Endothelial cell of umbilical vein (primary cell): ENCODE results near the gene ALDH4A1. TPM values are rescaled to one million over a fixed set of nuclear protein-coding genes. Genes with fewer than 3 reads are reported as not detected.

Source experiments
- BruUV-seq: library from RNA; stranded (reverse); fragments of 400-500 nt; replicated peaks from 2 replicates; lab custom pipeline; 2021; lab: Mats Ljungman, UMichigan
- CTCF ChIA-PET: fragments of 300-600, 350-600 bp; sonication (Branson Sonifier 250); formaldehyde crosslinking; loops from one replicate; lab custom pipeline; 2021; ENCODE audit warnings: antibody characterized with exemption, inconsistent platforms; lab: Charles Lee
- POLR2A ChIA-PET: fragments of 300-600, 350-600 bp; sonication (Branson Sonifier 250); formaldehyde crosslinking; loops from one replicate; lab custom pipeline; 2021; ENCODE audit warnings: antibody characterized with exemption, inconsistent platforms; lab: Charles Lee
- DNase-seq: peaks from one replicate; pipeline ENCODE4 v3.0.0-alpha.2; 2011; ENCODE audit warnings: low read depth, low spot score
- FAIRE-seq: peaks from 2 replicates; lab custom pipeline; 2011; peaks lifted over from hg19 to GRCh38; lab: Jason Lieb, UNC
- H2AFZ ChIP-seq: 2 replicates; pipeline ENCODE4 v1.6.0; 2012; ENCODE audit warnings: low read depth, low read length, control low read depth, inconsistent platforms
- H3K27ac ChIP-seq: 2 replicates; pipeline ENCODE4 v1.5.1; 2011; ENCODE audit warnings: low read depth, mild to moderate bottlenecking, control low read depth, low read length, moderate library complexity; ENCODE audit not compliant: insufficient read depth
- H3K27me3 ChIP-seq, 2 experiments: 2 replicates each; pipeline versions ENCODE4 v1.6.0 to v1.6.1; 2011; ENCODE audit warnings: low read length in 2 of 2, mixed read lengths in 1 of 2; ENCODE audit not compliant: control insufficient read depth in 2 of 2, insufficient read depth in 2 of 2
- H3K36me3 ChIP-seq, 2 experiments: 2 replicates in 1 of 2; 3 replicates in 1 of 2; pipeline ENCODE4 v1.5.1; 2011; ENCODE audit warnings: low read length in 2 of 2, mild to moderate bottlenecking in 1 of 2, moderate library complexity in 1 of 2; ENCODE audit not compliant: control insufficient read depth in 2 of 2, insufficient read depth in 2 of 2; ENCODE audit errors: extremely low read depth in 1 of 2
- H3K4me1 ChIP-seq: 3 replicates; pipeline ENCODE4 v1.5.1; 2011; ENCODE audit warnings: mild to moderate bottlenecking, low read length; ENCODE audit not compliant: control insufficient read depth, insufficient read depth; ENCODE audit errors: extremely low read depth
- H3K4me2 ChIP-seq: 2 replicates; pipeline ENCODE4 v1.6.1; 2011; ENCODE audit warnings: low read length, control low read depth, mixed read lengths; ENCODE audit not compliant: insufficient read depth
- H3K4me3 ChIP-seq, 3 experiments: fragments of 200-600 bp in 1 of 3; sonication (generic), shearing (Covaris generic) in 1 of 3; replicated peaks in 1 of 3; 2 replicates each; pipeline ENCODE4 v1.5.1; 2011 to 2016; ENCODE audit warnings: control low read depth in 3 of 3, low read length in 3 of 3, mild to moderate bottlenecking in 2 of 3, inconsistent platforms in 1 of 3, low read depth in 1 of 3, moderate library complexity in 1 of 3; ENCODE audit not compliant: insufficient read depth in 1 of 3
- H3K79me2 ChIP-seq: 2 replicates; pipeline ENCODE4 v1.6.0; 2012; ENCODE audit warnings: low read length, inconsistent platforms; ENCODE audit not compliant: control insufficient read depth, insufficient read depth
- H3K9ac ChIP-seq: replicated peaks from 2 replicates; pipeline ENCODE3; 2011; ENCODE audit warnings: low read length, control low read depth; ENCODE audit not compliant: insufficient read depth; ENCODE audit errors: extremely low read depth
- H3K9me1 ChIP-seq: replicated peaks from 3 replicates; pipeline ENCODE4 v1.6.0; 2011; ENCODE audit warnings: mild to moderate bottlenecking, low read length; ENCODE audit not compliant: control insufficient read depth, insufficient read depth; ENCODE audit errors: extremely low read depth
- H3K9me3 ChIP-seq: replicated peaks from 2 replicates; pipeline ENCODE4 v1.5.1; 2012; ENCODE audit warnings: low read length, inconsistent platforms; ENCODE audit not compliant: control insufficient read depth, insufficient read depth
- H4K20me1 ChIP-seq: replicated peaks from 2 replicates; pipeline ENCODE3; 2011; ENCODE audit warnings: mild to moderate bottlenecking, low read length; ENCODE audit not compliant: control insufficient read depth, insufficient read depth; ENCODE audit errors: extremely low read depth
- EZH2 ChIP-seq: IDR thresholded peaks from 2 replicates; pipeline ENCODE4 v1.6.1; 2012; ENCODE audit warnings: borderline replicate concordance, low read depth, mild to moderate bottlenecking, moderate library complexity, low read length, inconsistent platforms; ENCODE audit not compliant: severe bottlenecking
- FOS ChIP-seq: IDR thresholded peaks from 2 replicates; pipeline ENCODE4 v1.6.1; 2011; ENCODE audit warnings: mild to moderate bottlenecking, low read length, moderate library complexity, borderline replicate concordance; ENCODE audit not compliant: insufficient read depth
- GATA2 ChIP-seq: IDR thresholded peaks from 2 replicates; pipeline ENCODE4 v1.7.0; 2011; ENCODE audit warnings: low read depth, mild to moderate bottlenecking, moderate library complexity, mixed read lengths, low read length; ENCODE audit not compliant: insufficient read length, insufficient read depth
- JUN ChIP-seq: IDR thresholded peaks from 2 replicates; pipeline ENCODE4 v1.6.1; 2011; ENCODE audit warnings: borderline replicate concordance, low read depth; ENCODE audit not compliant: insufficient read length, insufficient read depth
- MYC ChIP-seq: IDR thresholded peaks from one replicate; pipeline ENCODE4 v1.6.1; 2011; ENCODE audit warnings: mild to moderate bottlenecking, low read depth, low read length
- POLR2A ChIP-seq: IDR thresholded peaks from 2 replicates; pipeline ENCODE4 v1.6.1; 2012; ENCODE audit warnings: low read depth, mild to moderate bottlenecking, control low read depth, low read length
- POLR2AphosphoS5 ChIP-seq: IDR thresholded peaks from 2 replicates; pipeline ENCODE4 v1.6.1; 2012; ENCODE audit warnings: low read depth, mild to moderate bottlenecking, control low read depth, low read length, moderate library complexity; ENCODE audit not compliant: insufficient read depth
- dilution Hi-C: fragments of 300-500 bp; cut with MboI; formaldehyde crosslinking; loops from one replicate; pipeline ENCODE4 v1.15.0; 2019; ENCODE audit warnings: low sequenced_read_pairs; ENCODE audit not compliant: extremely low pct_ligation_motif_present
- intact Hi-C: fragments of 100-400 bp; cut with micrococcal nuclease; formaldehyde crosslinking; loops from one replicate; pipeline ENCODE4 v1.10.0; 2022
- polyA plus RNA-seq, 4 experiments: library from polyadenylated mRNA; depleted of rRNA in 3 of 4; stranded (reverse) in 3 of 4; unstranded in 1 of 4; fragments of >200 nt; gene quantifications; 2 replicates each; pipeline versions ENCODE4 v1.2.1 to v1.2.3, GENCODE V29; 2011 to 2012; ENCODE audit warnings: missing spikeins in 1 of 4
- total RNA-seq: library from RNA; stranded (reverse); gene quantifications from 2 replicates; pipeline ENCODE4 v1.2.3, GENCODE V29; 2021
- TF ChIP-seq, protein P1 (sequence below), 2 donors: IDR thresholded peaks; 1 replicate in 1 of 2; 2 replicates in 1 of 2; pipeline ENCODE4 v1.5.1; 2011; ENCODE audit warnings: low read length in 2 of 2, mild to moderate bottlenecking in 2 of 2, moderate library complexity in 2 of 2, control low read depth in 1 of 2, inconsistent platforms in 1 of 2, low read depth in 1 of 2; ENCODE audit not compliant: insufficient read depth in 1 of 2; ENCODE audit errors: extremely low read depth in 1 of 2
- TF ChIP-seq, protein P2 (sequence below): IDR thresholded peaks from 2 replicates; pipeline ENCODE4 v1.6.1; 2011; ENCODE audit not compliant: insufficient read depth, insufficient read length

The ALDH4A1 gene
- total and polyA plus RNA-seq, 2 donors (not counting 3 experiments of a cell fraction or from before 2014, with no cell fraction given) = 17.4 to 18.5 TPM

DNA sequence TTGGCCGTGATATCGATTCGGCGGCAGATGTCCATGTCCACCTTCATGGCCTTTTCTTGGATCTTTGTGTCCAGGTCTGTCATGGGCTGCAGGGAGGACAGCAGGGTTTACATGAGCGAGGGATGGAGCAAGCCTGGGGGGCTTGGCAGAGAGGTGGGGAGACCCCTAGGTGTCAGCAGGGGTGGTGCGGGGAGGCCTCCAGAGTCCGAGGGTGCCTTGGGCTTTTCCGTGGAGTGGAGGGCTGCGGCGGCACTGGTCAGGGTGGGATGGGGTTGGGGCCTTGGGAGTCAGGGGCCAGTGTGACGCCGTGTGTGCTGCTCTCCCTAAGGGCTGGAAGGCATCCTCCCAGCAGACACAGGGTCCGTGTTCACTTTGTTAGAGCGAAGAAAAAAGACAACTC lies 16.1 kb upstream of the ALDH4A1 start:
- H3K4me2 ChIP-seq = no peak overlapping the region
- peaks cover 21% of the 10 kb centered on the region for H3K4me1 ChIP-seq
- intact Hi-C loops (no loop called here), dilution Hi-C loops (no loop called here)
- H3K27ac ChIP-seq = no peak overlapping the region
- no peak for FAIRE-seq
- no peak overlapping the region for H3K4me3 ChIP-seq
- H3K27me3 ChIP-seq = no peaks in the 10 kb centered on the region
- H3K79me2 ChIP-seq = peaks cover 19% of the 10 kb centered on the region
- CTCF ChIA-PET = interaction anchor here (3.7 to 4.6 kb wide), 2 partner anchors 11 to 54 kb away, joined by 15 to 22 read pairs; no protein-coding TSS in a partner anchor
- H3K9me3 ChIP-seq = no peaks in the 10 kb centered on the region
- no peak overlapping the region for H3K9ac ChIP-seq
- H2AFZ ChIP-seq = no peak overlapping the region
- DNase-seq = no peak
- no peaks in the 10 kb centered on the region for H3K9me1 ChIP-seq
- H3K36me3 ChIP-seq = peaks cover 2 to 9% of the 10 kb centered on the region in 2 experiments
- POLR2A ChIA-PET = no interaction called here
- no peaks in the 10 kb centered on the region for H4K20me1 ChIP-seq
- BruUV-seq = no TSS peak
- TF ChIP-seq, protein P1, sequence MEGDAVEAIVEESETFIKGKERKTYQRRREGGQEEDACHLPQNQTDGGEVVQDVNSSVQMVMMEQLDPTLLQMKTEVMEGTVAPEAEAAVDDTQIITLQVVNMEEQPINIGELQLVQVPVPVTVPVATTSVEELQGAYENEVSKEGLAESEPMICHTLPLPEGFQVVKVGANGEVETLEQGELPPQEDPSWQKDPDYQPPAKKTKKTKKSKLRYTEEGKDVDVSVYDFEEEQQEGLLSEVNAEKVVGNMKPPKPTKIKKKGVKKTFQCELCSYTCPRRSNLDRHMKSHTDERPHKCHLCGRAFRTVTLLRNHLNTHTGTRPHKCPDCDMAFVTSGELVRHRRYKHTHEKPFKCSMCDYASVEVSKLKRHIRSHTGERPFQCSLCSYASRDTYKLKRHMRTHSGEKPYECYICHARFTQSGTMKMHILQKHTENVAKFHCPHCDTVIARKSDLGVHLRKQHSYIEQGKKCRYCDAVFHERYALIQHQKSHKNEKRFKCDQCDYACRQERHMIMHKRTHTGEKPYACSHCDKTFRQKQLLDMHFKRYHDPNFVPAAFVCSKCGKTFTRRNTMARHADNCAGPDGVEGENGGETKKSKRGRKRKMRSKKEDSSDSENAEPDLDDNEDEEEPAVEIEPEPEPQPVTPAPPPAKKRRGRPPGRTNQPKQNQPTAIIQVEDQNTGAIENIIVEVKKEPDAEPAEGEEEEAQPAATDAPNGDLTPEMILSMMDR (IDR thresholded peaks at IDR 0.05; ENCODE audit: extremely low read depth in 1 of 2, insufficient read depth in 1 of 2, low read depth in 1 of 2, low read length in 2 of 2) = no peak
- no peak for TF ChIP-seq POLR2AphosphoS5
- no peak for TF ChIP-seq GATA2
- TF ChIP-seq POLR2A = no peak
- no peak for TF ChIP-seq JUN
- no peak for TF ChIP-seq FOS
- no peak for TF ChIP-seq MYC
- TF ChIP-seq EZH2 = no peak
- TF ChIP-seq, protein P2, sequence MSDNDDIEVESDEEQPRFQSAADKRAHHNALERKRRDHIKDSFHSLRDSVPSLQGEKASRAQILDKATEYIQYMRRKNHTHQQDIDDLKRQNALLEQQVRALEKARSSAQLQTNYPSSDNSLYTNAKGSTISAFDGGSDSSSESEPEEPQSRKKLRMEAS = no peak
